Measurements from ENCODE around the gene CDR2L.

CDR2L gene

DNA sequence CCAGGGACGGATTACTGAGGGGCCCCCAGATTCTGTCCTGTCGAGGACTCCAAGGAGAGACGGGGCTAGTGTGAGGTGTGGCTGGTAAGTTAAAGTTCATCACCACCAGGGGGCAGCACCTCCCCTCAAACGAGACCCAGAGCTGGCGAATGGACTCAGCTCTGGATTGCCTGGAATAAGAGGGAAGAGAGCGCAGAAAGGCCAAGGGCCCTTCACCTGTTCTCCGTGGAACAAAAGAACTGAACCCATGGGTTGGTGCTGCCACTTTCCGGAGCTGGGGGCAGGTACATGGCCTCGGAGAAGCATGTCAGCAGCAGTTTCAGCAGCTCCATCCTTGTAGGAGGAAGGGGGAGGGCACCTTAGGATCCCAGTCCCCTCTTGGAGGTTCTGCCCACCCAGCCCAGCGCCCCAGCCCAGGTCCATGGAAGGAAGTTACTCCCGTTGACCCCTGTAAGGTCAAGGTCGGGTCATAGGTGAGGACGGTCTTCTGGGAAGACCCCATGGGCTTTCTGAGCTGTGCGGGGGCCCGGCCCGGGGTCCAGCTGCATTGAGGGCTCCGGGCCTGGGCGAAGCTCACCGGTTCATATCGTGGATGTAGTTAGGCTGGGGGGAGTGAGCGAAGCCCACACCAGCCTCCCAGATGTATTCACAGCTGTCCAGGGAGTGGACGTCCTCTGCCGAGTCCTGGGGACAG, 25.6 kb upstream of the CDR2L start:
- peak; percentile 46 for DNase-seq (ENCODE audit: extremely low read depth, insufficient read length)
- peak; percentile 71 for TF ChIP-seq CTCF (IDR thresholded peaks at IDR 0.05; ENCODE audit: insufficient read depth, low read length, poor library complexity, severe bottlenecking)
- H3K4me3 ChIP-seq (replicated peaks; ENCODE audit: low read depth, low read length): no peak overlapping the region
- no peaks in the 10 kb centered on the region for H3K27me3 ChIP-seq (replicated peaks; ENCODE audit: control insufficient read depth, insufficient read depth, low read length)
- no peaks in the 10 kb centered on the region for H3K36me3 ChIP-seq (ENCODE audit: control insufficient read depth, insufficient read depth, low read length)

GRCh38 chr17:74962622-74963394, 24.6 kb upstream of the CDR2L start:
- Histone ChIP-seq H3K27me3 (replicated peaks; ENCODE audit: control insufficient read depth, insufficient read depth, low read length) (no peaks in the 10 kb centered on the region), H3K4me3 (replicated peaks; ENCODE audit: low read depth, low read length) (no peak overlapping the region), H3K36me3 (ENCODE audit: control insufficient read depth, insufficient read depth, low read length) (no peaks in the 10 kb centered on the region)
- TF ChIP-seq CTCF (IDR thresholded peaks at IDR 0.05; ENCODE audit: insufficient read depth, low read length, poor library complexity, severe bottlenecking): no peak
- DNase-seq (ENCODE audit: extremely low read depth, insufficient read length): no peak

DNA sequence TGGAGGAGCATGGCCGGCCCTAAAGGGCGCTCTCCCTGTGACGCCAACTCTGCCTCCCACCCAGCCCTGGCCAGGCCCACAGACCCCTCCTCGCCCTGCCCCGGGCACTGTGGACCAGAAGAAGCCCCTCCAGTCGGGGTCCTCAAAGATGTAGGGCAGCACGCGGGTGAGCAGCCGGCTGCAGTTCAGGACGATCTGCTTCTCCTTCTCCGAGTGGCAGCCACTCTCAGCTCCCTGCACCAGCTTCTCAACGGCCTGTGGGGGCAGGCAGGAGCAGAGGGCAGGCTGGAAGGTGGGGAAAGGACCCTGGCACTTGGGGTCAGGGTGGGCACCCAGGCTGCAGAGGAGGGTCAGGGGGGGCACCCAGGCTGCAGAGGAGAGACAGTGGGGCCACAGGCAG, 23.8 kb upstream of the CDR2L start:
- no peak overlapping the region for H3K4me3 ChIP-seq (replicated peaks; ENCODE audit: low read depth, low read length)
- DNase-seq (ENCODE audit: extremely low read depth, insufficient read length): no peak
- TF ChIP-seq CTCF (IDR thresholded peaks at IDR 0.05; ENCODE audit: insufficient read depth, low read length, poor library complexity, severe bottlenecking): no peak
- no peaks in the 10 kb centered on the region for H3K36me3 ChIP-seq (ENCODE audit: control insufficient read depth, insufficient read depth, low read length)
- H3K27me3 ChIP-seq (replicated peaks; ENCODE audit: control insufficient read depth, insufficient read depth, low read length): no peaks in the 10 kb centered on the region

DNA sequence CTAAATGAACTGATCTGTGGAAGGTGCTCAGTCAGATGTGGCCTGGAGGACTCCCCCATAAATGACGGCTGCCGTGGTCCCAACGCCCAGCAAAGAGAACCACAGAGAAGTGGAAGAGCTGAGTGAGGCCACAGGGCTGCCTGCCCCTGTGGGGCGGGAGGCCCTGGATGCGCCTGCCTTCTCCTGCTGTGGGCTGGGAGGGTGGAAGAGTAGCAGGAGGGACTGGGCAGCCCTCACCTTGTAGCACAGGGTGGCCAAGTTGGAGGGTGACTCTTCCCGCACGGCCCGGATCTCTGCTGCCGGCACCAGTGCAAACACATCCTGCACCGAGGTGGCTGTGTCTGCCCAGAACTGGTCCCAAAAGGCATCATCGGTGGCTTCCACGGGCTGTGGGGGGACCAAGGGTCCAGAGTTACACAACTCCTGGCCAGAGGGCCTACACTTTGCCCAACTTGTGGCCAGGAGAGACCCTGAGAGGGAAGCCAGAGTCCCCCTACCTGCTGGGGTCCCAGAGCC, 23.1 kb upstream of the CDR2L start:
- TF ChIP-seq CTCF (IDR thresholded peaks at IDR 0.05; ENCODE audit: insufficient read depth, low read length, poor library complexity, severe bottlenecking): no peak
- Histone ChIP-seq H3K36me3 (ENCODE audit: control insufficient read depth, insufficient read depth, low read length) (no peaks in the 10 kb centered on the region), H3K27me3 (replicated peaks; ENCODE audit: control insufficient read depth, insufficient read depth, low read length) (no peaks in the 10 kb centered on the region), H3K4me3 (replicated peaks; ENCODE audit: low read depth, low read length) (no peak overlapping the region)
- no peak for DNase-seq (ENCODE audit: extremely low read depth, insufficient read length)

DNA sequence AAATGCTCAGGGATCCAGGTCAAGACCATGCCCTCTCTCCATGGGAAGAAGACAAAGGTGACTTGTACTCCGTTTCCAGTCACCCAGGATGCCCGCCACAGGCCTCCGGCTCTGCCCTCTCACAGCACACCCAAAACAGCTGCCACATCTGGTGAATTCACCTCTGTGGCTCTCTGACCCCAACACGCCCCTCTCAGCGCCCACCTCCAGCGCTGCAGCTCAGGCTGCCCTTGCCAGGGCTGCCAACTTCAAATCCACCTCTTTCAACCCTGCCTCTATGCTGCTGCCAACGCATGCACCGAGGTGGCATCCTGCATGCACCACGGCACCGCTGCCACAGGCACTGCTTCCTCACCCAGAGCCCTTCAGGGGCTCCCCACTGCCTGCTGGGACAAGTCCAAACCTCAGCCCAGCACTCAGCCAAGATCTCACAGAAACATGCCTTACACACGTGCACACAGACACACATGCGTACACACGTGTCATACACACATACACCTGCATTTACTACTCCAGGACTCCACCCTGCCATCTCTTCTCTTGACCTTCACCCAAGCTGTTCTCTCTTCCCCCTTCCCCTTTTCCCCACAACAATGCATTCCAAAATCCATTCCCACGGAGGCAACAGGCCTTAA, 22.3 kb upstream of the CDR2L start:
- no peak overlapping the region for H3K4me3 ChIP-seq (replicated peaks; ENCODE audit: low read depth, low read length)
- no peak for TF ChIP-seq CTCF (IDR thresholded peaks at IDR 0.05; ENCODE audit: insufficient read depth, low read length, poor library complexity, severe bottlenecking)
- H3K27me3 ChIP-seq (replicated peaks; ENCODE audit: control insufficient read depth, insufficient read depth, low read length): no peaks in the 10 kb centered on the region
- DNase-seq (ENCODE audit: extremely low read depth, insufficient read length): no peak
- no peaks in the 10 kb centered on the region for H3K36me3 ChIP-seq (ENCODE audit: control insufficient read depth, insufficient read depth, low read length)

Data from GM06990 (cell line).